Caco-2 (cell line): ENCODE measurements around the gene GEMIN4. TPM values are rescaled to one million over a fixed set of nuclear protein-coding genes. Genes with fewer than 3 reads are reported as not detected.
"Not testable (repeated sequence)": the region's sequence is repeated elsewhere in the genome, so short reads cannot be mapped to it uniquely, and the experiment has no call there.

Experiments used
- BruUV-seq: library from RNA; stranded (reverse); fragments of 400-500 nt; replicated peaks from 2 replicates; lab custom pipeline; 2021; lab: Mats Ljungman, UMichigan
- CTCF ChIA-PET: fragments of 300-600 bp; sonication (Branson Sonifier 250); formaldehyde crosslinking; loops from one replicate; lab custom pipeline; 2022; ENCODE audit warnings: antibody characterized with exemption; lab: Charles Lee
- POLR2A ChIA-PET: fragments of 300-600 bp; sonication (Branson Sonifier 250); formaldehyde crosslinking; loops from one replicate; lab custom pipeline; 2022; ENCODE audit warnings: antibody characterized with exemption; lab: Charles Lee
- DNase-seq, 2 experiments: peaks; one replicate each; pipeline versions ENCODE4 v3.0.0 to v3.0.0-alpha.2; 2020 to 2022
- H3K27me3 ChIP-seq: replicated peaks from 2 replicates; pipeline ENCODE4 v1.6.0; 2011; ENCODE audit warnings: low read length; ENCODE audit not compliant: control insufficient read depth, insufficient read depth
- H3K36me3 ChIP-seq: 2 replicates; pipeline ENCODE4 v1.5.1; 2011; ENCODE audit warnings: low read length; ENCODE audit not compliant: control insufficient read depth, insufficient read depth
- H3K4me1 ChIP-seq: fragments of 250-450 bp; sonication (Bioruptor Pico); 2 replicates; pipeline ENCODE4 v1.5.1; 2020; ENCODE audit warnings: mild to moderate bottlenecking
- H3K4me3 ChIP-seq: 2 replicates; pipeline ENCODE4 v1.5.1; 2011; ENCODE audit warnings: low read depth, mild to moderate bottlenecking, control low read depth, low read length
- H3K9me3 ChIP-seq: fragments of 250-450 bp; sonication (Bioruptor Pico); 2 replicates; pipeline ENCODE4 v1.5.1; 2020; ENCODE audit warnings: mild to moderate bottlenecking, moderate library complexity
- H3K27ac Mint-ChIP-seq: one replicate; pipeline ENCODE4 v1.8.0; 2022; ENCODE audit warnings: mixed read lengths; ENCODE audit not compliant: unreplicated experiment
- H3K27me3 Mint-ChIP-seq: one replicate; pipeline ENCODE4 v1.8.0; 2022; ENCODE audit warnings: mixed read lengths; ENCODE audit not compliant: insufficient read depth, unreplicated experiment
- H3K36me3 Mint-ChIP-seq: one replicate; pipeline ENCODE4 v1.8.0; 2022; ENCODE audit warnings: mild to moderate bottlenecking, mixed read lengths; ENCODE audit not compliant: insufficient read depth, unreplicated experiment
- H3K4me1 Mint-ChIP-seq: one replicate; pipeline ENCODE4 v1.8.0; 2022; ENCODE audit warnings: low read depth, mixed read lengths; ENCODE audit not compliant: unreplicated experiment
- H3K4me3 Mint-ChIP-seq: one replicate; pipeline ENCODE4 v1.8.0; 2022; ENCODE audit warnings: mild to moderate bottlenecking, moderate library complexity, mixed read lengths; ENCODE audit not compliant: unreplicated experiment
- H3K9me3 Mint-ChIP-seq: one replicate; pipeline ENCODE4 v1.8.0; 2022; ENCODE audit warnings: mixed read lengths; ENCODE audit not compliant: unreplicated experiment
- intact Hi-C: fragments of 100-400 bp; cut with micrococcal nuclease; formaldehyde crosslinking; loops from one replicate; pipeline ENCODE4 v1.10.0; 2022; ENCODE audit not compliant: unreplicated experiment
- total RNA-seq: library from RNA; stranded (reverse); gene quantifications from 2 replicates; pipeline ENCODE4 v1.2.3, GENCODE V29; 2022
- TF ChIP-seq, protein P1 (sequence below), 2 experiments: fragments of 200-600 bp in 1 of 2; IDR thresholded peaks; 1 replicate in 1 of 2; 2 replicates in 1 of 2; pipeline versions ENCODE4 v1.5.1 to v1.8.0; 2011 to 2022; ENCODE audit warnings: antibody characterized with exemption in 1 of 2, control low read depth in 1 of 2, inconsistent platforms in 1 of 2, low read depth in 1 of 2, low read length in 1 of 2, mild to moderate bottlenecking in 1 of 2, moderate library complexity in 1 of 2; ENCODE audit not compliant: insufficient read depth in 1 of 2, severe bottlenecking in 1 of 2, unreplicated experiment in 1 of 2

Gene GEMIN4
- total RNA-seq, 1 experiment from 2014 or later: 19.1 TPM

DNA sequence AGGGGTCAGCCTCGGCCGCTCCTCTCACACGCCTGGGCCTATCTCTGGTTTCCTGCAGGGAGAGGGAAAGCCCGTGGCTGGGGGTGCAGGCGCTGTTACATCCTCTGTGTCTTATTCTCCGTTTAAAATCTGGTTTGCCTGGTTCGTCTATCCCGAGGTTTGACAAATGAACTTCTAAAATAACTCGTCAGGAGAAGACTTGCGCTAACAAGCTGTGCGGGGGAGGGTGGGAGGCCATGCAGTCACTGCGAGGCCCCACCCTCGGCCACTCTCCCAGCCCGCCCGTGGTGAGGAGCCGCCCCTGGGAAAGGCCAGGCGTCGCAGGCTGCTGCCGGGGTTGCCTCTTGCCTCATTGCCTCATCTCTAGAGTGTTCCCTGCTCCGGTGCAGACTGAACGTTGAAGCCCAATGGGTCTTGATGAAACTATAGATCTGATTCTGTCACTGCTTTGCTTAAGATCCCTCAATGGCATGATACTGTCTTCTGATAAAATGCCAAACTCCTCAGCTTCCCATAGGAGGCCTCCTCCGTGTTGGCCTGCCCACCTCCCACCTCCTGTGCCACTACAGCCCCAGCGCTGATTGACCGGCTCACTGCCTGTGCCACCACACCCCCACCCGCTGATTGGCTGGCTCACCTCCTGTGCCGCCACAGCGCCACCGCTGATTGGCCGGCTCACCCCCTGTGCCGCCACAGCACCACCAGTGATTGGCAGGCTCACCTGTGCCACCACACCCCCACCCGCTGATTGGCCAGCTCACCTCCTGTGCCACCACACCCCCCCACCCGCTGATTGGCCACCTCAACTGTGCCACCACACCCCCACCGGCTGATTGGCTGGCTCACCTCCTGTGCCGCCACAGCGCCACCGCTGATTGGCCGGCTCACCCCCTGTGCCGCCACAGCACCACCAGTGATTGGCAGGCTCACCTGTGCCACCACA is 38.1 kb upstream of the GEMIN4 start:
- H3K4me1 ChIP-seq, H3K4me1 Mint-ChIP-seq, H3K36me3 ChIP-seq, intact Hi-C loops, POLR2A ChIA-PET, H3K27me3 ChIP-seq, DNase-seq, H3K9me3 Mint-ChIP-seq, H3K9me3 ChIP-seq, H3K4me3 ChIP-seq, H3K4me3 Mint-ChIP-seq, H3K27me3 Mint-ChIP-seq, BruUV-seq: not testable (repeated sequence)
- CTCF ChIA-PET: interaction anchor here (0.6 to 2.7 kb wide), 2 partner anchors 190 to 207 kb away, joined by 3 to 8 read pairs; partner anchors contain the start of genes NXN and TIMM22
- peak overlapping the region; percentile 85 for H3K27ac Mint-ChIP-seq
- H3K36me3 Mint-ChIP-seq: peaks cover 64% of the 10 kb centered on the region

DNA sequence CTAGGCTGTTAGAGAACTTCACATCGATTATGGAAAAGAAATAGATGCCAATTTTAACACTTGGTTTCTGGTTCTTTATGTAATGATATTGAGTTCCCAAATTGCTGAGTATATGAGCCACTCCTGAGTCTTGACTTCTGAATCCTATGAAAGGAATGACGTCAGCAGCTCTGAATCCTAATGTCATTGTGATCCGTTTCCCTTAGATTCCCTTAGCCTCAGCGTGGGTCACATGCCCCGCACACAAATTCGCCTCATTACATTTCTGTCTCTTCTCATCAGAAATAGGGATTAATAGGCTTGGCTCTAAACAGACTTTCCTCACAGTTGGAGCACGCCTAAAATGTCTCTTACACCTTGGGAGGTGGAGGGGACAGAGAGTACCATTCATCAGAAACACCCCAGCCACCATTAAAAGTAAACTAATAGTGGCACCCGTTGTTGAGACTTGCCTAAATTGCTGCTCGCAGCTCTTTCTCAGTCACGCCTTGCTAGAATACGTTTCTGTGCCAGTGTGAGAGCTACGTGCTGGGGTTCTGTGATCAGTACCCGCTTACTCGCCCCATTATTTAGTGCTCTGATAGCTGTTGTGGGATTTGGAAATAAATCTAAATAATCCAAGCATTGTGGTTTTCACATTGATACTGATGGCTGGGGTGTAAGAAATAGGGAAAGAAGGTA is 37.2 kb upstream of the GEMIN4 start:
- BruUV-seq: no TSS peak
- ChIA-PET CTCF (interaction anchor here (0.6 kb wide), 1 partner anchor 207 kb away, joined by 3 read pairs; the partner anchor contains the start of gene TIMM22), POLR2A (no interaction called here)
- intact Hi-C loops: no loop called here
- H3K27ac Mint-ChIP-seq: no peak overlapping the region
- H3K27me3 ChIP-seq: no peaks in the 10 kb centered on the region
- H3K36me3 Mint-ChIP-seq: peaks cover 64% of the 10 kb centered on the region
- H3K4me3 ChIP-seq: no peak overlapping the region
- H3K4me3 Mint-ChIP-seq: no peak overlapping the region
- no peaks in the 10 kb centered on the region for H3K9me3 Mint-ChIP-seq
- no peak for DNase-seq
- H3K4me1 ChIP-seq: no peaks in the 10 kb centered on the region
- no peaks in the 10 kb centered on the region for H3K36me3 ChIP-seq
- no peaks in the 10 kb centered on the region for H3K9me3 ChIP-seq
- H3K27me3 Mint-ChIP-seq: no peaks in the 10 kb centered on the region
- TF ChIP-seq, protein P1, sequence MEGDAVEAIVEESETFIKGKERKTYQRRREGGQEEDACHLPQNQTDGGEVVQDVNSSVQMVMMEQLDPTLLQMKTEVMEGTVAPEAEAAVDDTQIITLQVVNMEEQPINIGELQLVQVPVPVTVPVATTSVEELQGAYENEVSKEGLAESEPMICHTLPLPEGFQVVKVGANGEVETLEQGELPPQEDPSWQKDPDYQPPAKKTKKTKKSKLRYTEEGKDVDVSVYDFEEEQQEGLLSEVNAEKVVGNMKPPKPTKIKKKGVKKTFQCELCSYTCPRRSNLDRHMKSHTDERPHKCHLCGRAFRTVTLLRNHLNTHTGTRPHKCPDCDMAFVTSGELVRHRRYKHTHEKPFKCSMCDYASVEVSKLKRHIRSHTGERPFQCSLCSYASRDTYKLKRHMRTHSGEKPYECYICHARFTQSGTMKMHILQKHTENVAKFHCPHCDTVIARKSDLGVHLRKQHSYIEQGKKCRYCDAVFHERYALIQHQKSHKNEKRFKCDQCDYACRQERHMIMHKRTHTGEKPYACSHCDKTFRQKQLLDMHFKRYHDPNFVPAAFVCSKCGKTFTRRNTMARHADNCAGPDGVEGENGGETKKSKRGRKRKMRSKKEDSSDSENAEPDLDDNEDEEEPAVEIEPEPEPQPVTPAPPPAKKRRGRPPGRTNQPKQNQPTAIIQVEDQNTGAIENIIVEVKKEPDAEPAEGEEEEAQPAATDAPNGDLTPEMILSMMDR (IDR thresholded peaks at IDR 0.05; ENCODE audit: insufficient read depth in 1 of 2, low read depth in 1 of 2, low read length in 1 of 2, severe bottlenecking in 1 of 2, unreplicated experiment in 1 of 2): no peak
- no peaks in the 10 kb centered on the region for H3K4me1 Mint-ChIP-seq

DNA sequence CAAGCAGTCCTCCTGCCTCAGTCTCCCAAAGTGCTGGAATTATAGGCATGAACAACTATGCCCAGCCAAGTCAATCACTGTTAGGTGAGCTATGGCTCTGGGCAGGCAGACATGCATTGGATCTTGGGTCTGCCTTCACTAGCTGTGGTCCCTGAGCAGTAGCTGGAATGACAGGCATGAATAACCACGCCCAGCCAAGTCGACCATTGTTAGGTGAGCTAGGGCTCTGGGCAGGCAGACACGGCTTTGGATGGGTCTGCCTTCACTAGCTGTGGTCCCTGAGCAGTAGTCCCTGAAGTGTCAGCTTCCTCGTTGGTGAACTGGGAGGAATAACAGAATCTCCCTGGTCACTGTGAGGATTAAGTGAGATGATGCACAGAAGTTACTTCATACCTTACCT is 36.5 kb upstream of the GEMIN4 start:
- TF ChIP-seq, protein P1 (IDR thresholded peaks at IDR 0.05; ENCODE audit: insufficient read depth in 1 of 2, low read depth in 1 of 2, low read length in 1 of 2, severe bottlenecking in 1 of 2, unreplicated experiment in 1 of 2): no peak
- H3K4me1 ChIP-seq: no peaks in the 10 kb centered on the region
- Mint-ChIP-seq H3K4me3 (no peak overlapping the region), H3K9me3 (no peaks in the 10 kb centered on the region), H3K36me3 (peaks cover 61% of the 10 kb centered on the region), H3K27me3 (no peaks in the 10 kb centered on the region), H3K4me1 (no peaks in the 10 kb centered on the region), H3K27ac (no peak overlapping the region)
- BruUV-seq: no TSS peak
- H3K4me3 ChIP-seq: no peak overlapping the region
- H3K36me3 ChIP-seq: no peaks in the 10 kb centered on the region
- ChIA-PET CTCF (no interaction called here), POLR2A (no interaction called here)
- DNase-seq: no peak
- H3K27me3 ChIP-seq: no peaks in the 10 kb centered on the region
- H3K9me3 ChIP-seq: no peaks in the 10 kb centered on the region
- intact Hi-C loops: no loop called here
